ENCODE data around the gene TMEM121. TPM values are rescaled to one million over a fixed set of nuclear protein-coding genes. Genes with fewer than 3 reads are reported as not detected.

Gene TMEM121
- polyA plus RNA-seq, 3 donors: 0.08 to 0.11 TPM; not detected in 1

GRCh38 chr14:105534586-105534985, 8.2 kb downstream of the TMEM121 start:
- H3K4me3 Mint-ChIP-seq: no peak overlapping the region
- Histone ChIP-seq H3K27me3 (ENCODE audit: control insufficient read depth in 2 of 2, insufficient read depth in 2 of 2, low read length in 2 of 2) (peaks cover 0 to 11% of the 10 kb centered on the region in 2 donors), H3K9me3 (replicated peaks in 1 of 2; ENCODE audit: control insufficient read depth in 1 of 2, insufficient read depth in 1 of 2, low read length in 2 of 2) (no peaks in the 10 kb centered on the region), H4K20me1 (ENCODE audit: insufficient read depth, low read length) (no peaks in the 10 kb centered on the region), H2AFZ (ENCODE audit: insufficient read depth, low read depth, low read length, poor library complexity, severe bottlenecking) (no peak overlapping the region), H3K79me2 (ENCODE audit: insufficient read depth, low read length) (no peaks in the 10 kb centered on the region), H3K36me3 (replicated peaks in 1 of 2; ENCODE audit: control insufficient read depth in 1 of 2, insufficient read depth in 2 of 2, low read length in 2 of 2) (no peaks in the 10 kb centered on the region), H3K4me2 (replicated peaks; ENCODE audit: extremely low read depth, low read length, poor library complexity, severe bottlenecking) (no peak overlapping the region), H3K9ac (ENCODE audit: insufficient read depth, low read length, poor library complexity, severe bottlenecking) (no peak overlapping the region), H3K4me3 (replicated peaks in 1 of 3; ENCODE audit: low read depth in 2 of 3, low read length in 3 of 3) (no peak overlapping the region), H3K4me1 (ENCODE audit: control insufficient read depth in 1 of 2, insufficient read depth in 2 of 2, low read length in 2 of 2) (peaks cover 6 to 7% of the 10 kb centered on the region in 2 donors), H3K27ac (ENCODE audit: low read depth in 1 of 2, low read length in 2 of 2) (no peak overlapping the region)
- peaks cover 0 to 2% (median 0%) of the 10 kb centered on the region in 7 donors for H3K9me3 Mint-ChIP-seq
- H3K27me3 Mint-ChIP-seq (ENCODE audit: low read depth in 3 of 3): peaks cover 16 to 39% (median 35%) of the 10 kb centered on the region in 3 donors
- H3K27ac Mint-ChIP-seq: no peak overlapping the region
- peaks cover 11% of the 10 kb centered on the region for H3K4me1 Mint-ChIP-seq
- intact Hi-C loops (cut with micrococcal nuclease): no loop called here
- no peaks in the 10 kb centered on the region for H3K36me3 Mint-ChIP-seq
- whole genome bisulfite sequencing (ENCODE audit: insufficient coverage): 79% methylated on average over 11 of the region's 13 CpGs
- no peak for TF ChIP-seq CTCF (IDR thresholded peaks at IDR 0.05)
- no peak for DNase-seq

GRCh38 chr14:105536051-105536450, 9.7 kb downstream of the TMEM121 start:
- Histone ChIP-seq H3K27ac (ENCODE audit: low read depth in 1 of 2, low read length in 2 of 2) (no peak overlapping the region), H3K9ac (ENCODE audit: insufficient read depth, low read length, poor library complexity, severe bottlenecking) (no peak overlapping the region), H3K4me2 (replicated peaks; ENCODE audit: extremely low read depth, low read length, poor library complexity, severe bottlenecking) (no peak overlapping the region), H3K4me1 (ENCODE audit: control insufficient read depth in 1 of 2, insufficient read depth in 2 of 2, low read length in 2 of 2) (peaks cover 0 to under 1% of the 10 kb centered on the region in 2 donors), H4K20me1 (ENCODE audit: insufficient read depth, low read length) (no peaks in the 10 kb centered on the region), H3K4me3 (replicated peaks in 1 of 3; ENCODE audit: low read depth in 2 of 3, low read length in 3 of 3) (no peak overlapping the region), H2AFZ (ENCODE audit: insufficient read depth, low read depth, low read length, poor library complexity, severe bottlenecking) (no peak overlapping the region), H3K9me3 (replicated peaks in 1 of 2; ENCODE audit: control insufficient read depth in 1 of 2, insufficient read depth in 1 of 2, low read length in 2 of 2) (no peaks in the 10 kb centered on the region), H3K27me3 (ENCODE audit: control insufficient read depth in 2 of 2, insufficient read depth in 2 of 2, low read length in 2 of 2) (no peaks in the 10 kb centered on the region), H3K36me3 (replicated peaks in 1 of 2; ENCODE audit: control insufficient read depth in 1 of 2, insufficient read depth in 2 of 2, low read length in 2 of 2) (no peaks in the 10 kb centered on the region), H3K79me2 (ENCODE audit: insufficient read depth, low read length) (no peaks in the 10 kb centered on the region)
- intact Hi-C loops (cut with micrococcal nuclease): no loop called here
- H3K4me3 Mint-ChIP-seq: no peak overlapping the region
- H3K27me3 Mint-ChIP-seq (ENCODE audit: low read depth in 3 of 3): peaks cover 10 to 25% (median 24%) of the 10 kb centered on the region in 3 donors
- H3K27ac Mint-ChIP-seq: no peak overlapping the region
- no peak for DNase-seq
- H3K36me3 Mint-ChIP-seq: no peaks in the 10 kb centered on the region
- H3K9me3 Mint-ChIP-seq: peaks cover 0 to 2% (median 1%) of the 10 kb centered on the region in 7 donors
- WGBS (ENCODE audit: insufficient coverage): 92% methylated on average over 7 of the region's 7 CpGs
- TF ChIP-seq CTCF (IDR thresholded peaks at IDR 0.05): no peak
- peaks cover 6% of the 10 kb centered on the region for H3K4me1 Mint-ChIP-seq

Measured in CD14-positive monocyte (primary cell).